ENCODE measurements around the gene MACROH2A1.

The MACROH2A1 gene

GRCh38 chr5:135310328-135310989, 88.6 kb downstream of the MACROH2A1 start:
- DNase-seq: no peak

GRCh38 chr5:135309391-135310327, 89.4 kb downstream of the MACROH2A1 start:
- DNase-seq: no peak

GRCh38 chr5:135308752-135309151, 90.3 kb downstream of the MACROH2A1 start:
- DNase-seq: no peak

GRCh38 chr5:135308245-135308644, 90.8 kb downstream of the MACROH2A1 start:
- no peak for DNase-seq

DNA sequence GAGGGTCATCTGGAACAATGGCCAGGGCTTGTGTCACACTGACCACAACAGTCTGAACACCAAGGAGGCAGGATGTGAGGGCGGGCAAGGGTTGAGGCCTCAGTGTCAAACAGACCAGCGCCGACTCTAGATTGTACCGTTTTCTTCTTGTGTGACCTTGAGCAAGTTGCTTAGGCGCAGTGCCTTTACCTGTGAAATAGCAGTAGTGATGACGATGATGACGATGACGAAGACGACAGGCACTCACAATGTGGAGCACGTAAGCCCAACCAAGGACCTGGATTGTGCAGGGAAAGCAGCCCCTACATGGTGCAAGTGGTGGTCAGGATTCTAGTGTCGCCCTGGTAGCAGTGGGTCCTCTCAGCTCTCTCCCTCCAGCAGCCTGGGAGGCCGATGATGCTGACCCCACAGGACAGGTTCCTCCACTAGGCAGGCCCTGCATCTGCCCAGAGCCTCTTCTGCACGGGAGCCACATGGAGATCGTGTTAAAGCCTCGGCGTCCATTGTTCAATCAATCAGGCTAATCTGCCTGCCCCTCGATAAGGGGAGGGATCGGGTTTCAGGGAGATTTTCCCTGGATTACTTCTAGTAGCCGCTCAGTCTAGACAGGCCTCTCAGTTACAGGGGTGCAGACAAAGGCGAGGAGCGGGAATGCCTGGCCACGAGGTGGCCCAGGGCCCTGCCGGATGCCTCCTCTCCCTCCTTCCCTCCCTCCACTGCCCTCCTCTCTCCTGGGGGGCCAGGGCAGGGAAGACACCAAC, 91.7 kb downstream of the MACROH2A1 start:
- no peak for DNase-seq

DNA sequence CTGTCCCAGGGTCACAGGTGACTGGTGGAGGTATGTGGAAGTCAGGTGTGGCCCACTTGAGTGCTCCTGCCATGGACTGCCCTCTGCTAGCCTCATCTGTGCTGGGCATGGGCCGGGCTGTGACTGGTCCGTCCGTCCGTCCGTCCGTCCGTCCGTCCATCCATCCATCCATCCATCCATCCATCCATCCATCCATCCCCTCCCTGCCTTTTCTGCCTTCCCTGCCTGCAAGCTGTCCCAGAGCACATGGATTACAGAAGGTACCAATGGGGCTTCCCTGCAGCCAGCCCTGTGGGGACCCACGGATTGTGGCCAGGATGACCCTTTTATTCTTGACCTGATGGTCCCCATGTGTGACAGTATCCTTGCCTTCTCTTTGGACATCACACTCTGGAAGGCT, 92.5 kb downstream of the MACROH2A1 start:
- DNase-seq: no peak

DNA sequence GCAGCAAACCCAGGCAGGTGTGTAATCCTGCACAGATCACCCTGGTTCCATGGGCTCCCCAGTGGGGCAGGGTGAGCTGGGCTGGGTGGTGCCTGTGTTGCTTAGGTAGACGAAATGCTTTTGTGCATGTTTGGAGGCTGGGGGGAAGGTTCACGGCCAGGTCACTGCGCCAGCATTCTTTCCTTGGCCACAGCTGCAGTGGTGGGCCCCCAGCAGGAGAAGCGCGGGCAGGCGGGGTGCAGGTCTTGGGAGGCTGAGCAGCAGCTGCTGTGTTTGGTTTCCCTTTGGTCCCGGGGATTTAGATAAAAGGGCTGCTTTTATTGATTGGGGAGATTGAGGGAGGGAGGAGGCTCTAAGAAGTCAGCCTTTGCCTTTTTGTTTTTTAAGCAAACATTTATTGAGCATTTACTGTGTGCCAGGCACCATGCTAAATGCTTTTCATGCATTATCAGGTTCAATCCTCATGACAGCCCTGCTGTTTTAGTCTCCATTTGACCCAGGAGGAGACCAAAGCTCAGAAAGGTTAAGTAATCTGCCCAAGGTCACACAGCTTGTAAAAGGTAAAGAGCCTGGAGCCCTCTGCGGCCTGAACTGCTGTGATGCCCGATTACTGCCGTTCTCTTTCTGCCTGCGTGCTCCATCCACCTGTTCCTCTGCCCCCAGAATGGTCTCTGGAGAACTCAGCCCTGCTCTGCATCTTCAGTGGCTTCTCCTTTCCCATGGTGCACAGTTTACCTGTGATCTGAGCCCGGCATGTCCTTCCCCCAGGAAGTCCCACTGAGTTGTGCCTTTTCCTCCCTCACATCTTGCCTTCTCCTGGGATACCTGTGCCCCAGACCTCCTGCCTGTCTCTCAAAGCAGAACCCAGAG, 94.4 kb downstream of the MACROH2A1 start:
- DNase-seq: no peak

- DNase-seq: no peak
These were observed 95.4 kb downstream of the MACROH2A1 start for GRCh38 chr5:135303582-135304173.

DNA sequence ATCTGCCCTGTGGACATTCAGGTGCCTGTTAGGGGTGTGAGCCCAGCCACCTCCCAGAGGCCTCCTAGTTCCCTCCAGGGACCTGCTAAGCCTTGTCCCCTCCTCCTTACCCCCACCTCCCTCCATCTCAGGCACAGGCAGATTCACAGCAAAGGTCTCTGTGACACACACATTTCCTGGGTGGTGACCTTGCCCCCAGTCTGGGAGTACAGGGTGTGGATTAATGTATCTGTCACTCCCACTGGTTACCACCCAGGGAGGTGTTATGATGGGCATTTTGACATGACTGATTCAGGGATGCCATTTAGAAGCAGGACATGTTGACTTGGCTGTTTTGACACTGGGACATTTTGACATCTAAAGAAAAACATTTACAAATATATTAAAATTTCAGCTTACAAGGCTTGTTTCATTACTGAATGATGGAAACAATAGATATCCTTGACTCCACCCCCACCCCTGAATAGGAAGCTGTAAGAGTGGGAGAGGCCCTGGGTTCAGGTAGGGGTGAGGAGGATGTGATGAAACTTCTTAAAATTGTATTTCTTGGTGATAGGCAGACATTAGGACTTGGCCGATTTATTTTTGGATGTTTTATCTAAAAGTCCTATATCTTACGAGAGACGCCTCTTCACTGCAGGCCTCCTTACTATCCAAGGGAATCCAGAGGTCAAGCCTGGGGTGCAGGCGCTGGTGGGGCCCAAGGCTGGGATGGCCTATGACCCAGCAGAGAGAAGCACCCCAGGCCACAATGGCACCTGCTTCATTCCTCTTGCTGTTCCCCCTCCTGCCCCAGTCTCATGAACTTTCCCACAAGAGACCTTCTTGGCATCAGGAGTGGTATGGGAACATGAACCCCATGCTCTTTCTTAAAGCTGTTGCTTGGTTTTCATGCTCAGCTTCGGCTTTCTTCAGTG, 101.9 kb downstream of the MACROH2A1 start:
- no peak for DNase-seq

DNA sequence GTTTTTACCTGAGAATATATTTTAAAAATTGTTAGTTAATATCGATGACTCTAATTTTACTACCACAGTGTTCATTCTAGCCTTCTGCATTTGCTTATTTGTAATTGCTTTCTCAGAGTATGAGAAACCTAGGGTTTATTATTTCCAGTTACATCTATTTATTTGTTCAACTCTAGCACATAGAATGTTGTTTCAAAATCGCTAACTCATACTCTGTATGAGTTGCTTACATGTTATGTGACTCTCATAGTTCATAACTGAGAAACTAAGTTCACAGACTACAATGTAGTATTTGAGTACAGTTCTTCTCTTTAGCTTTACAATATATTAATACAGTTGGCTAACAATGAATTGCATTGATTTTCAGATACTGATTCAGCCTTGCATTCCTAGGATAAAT, 103.2 kb downstream of the MACROH2A1 start:
- DNase-seq: no peak

DNA sequence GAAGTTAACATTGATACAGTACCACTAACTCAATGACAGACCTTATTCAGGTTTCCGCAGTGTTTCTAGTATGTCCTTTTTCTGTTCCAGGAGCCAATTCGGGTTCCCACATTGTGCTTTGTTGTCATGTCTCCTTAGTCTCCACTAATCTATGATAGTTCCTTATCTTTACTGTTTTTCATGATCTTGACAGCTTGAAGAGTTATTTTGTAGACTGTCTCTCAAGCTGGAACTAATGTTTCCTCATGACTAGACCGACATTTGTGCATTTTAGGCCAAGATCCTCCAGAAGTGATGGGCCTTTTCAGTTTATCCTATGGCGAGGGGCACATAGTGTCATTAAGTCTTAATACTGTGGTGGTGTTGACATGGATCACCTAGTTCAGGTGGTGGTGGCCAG, 104.2 kb downstream of the MACROH2A1 start:
- no peak for DNase-seq

- no peak for DNase-seq
These were observed 109.4 kb downstream of the MACROH2A1 start for GRCh38 chr5:135289651-135290050.

DNA sequence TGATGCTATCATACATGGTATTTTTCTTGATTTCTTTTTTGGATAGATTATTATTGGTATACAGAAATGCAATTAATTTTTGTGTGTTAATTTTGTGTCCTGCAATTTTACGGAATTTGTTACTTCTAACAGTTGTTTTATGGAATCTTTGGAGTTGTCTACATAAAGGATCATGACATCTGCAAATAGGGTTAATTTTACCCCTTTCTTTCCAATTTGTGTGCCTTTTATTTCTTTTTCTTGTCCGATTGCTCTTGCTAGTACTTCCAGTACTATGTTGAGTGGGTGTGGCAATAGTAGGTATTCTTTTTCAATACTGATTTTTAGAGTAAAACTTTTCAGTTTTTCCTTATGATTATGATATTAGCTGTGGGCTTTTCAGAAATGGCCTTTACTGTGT, 111.5 kb downstream of the MACROH2A1 start:
- DNase-seq: no peak

Data from right forelimb (tissue), 1 donor.